H1 (cell line): ENCODE results near the gene OR2V2. TPM values are rescaled to one million over a fixed set of nuclear protein-coding genes. Genes with fewer than 3 reads are reported as not detected.

Experiments
- CTCF ChIA-PET: fragments of 300-600 bp; sonication (Branson Sonifier 250); formaldehyde crosslinking; loops from one replicate; lab custom pipeline; 2021; ENCODE audit not compliant: partially characterized antibody; lab: Charles Lee
- POLR2A ChIA-PET: fragments of 300-600 bp; sonication (Branson Sonifier 250); formaldehyde crosslinking; loops from one replicate; lab custom pipeline; 2021; ENCODE audit warnings: inconsistent platforms; ENCODE audit not compliant: partially characterized antibody; lab: Charles Lee
- DNase-seq, 2 experiments: peaks; one replicate each; pipeline versions ENCODE4 v3.0.0 to v3.0.0-alpha.2; 2010 to 2022; ENCODE audit warnings: low spot score in 2 of 2, low read depth in 1 of 2, mixed read lengths in 1 of 2
- FAIRE-seq: peaks from 2 replicates; lab custom pipeline; 2011; peaks lifted over from hg19 to GRCh38; lab: Jason Lieb, UNC
- H2AFZ ChIP-seq: 2 replicates; pipeline ENCODE4 v1.8.1; 2012; ENCODE audit warnings: low read length, inconsistent platforms
- H2AK5ac ChIP-seq: 2 replicates; pipeline ENCODE4 v1.6.1; 2013; ENCODE audit warnings: low read depth, low read length
- H2BK120ac ChIP-seq: replicated peaks from 2 replicates; pipeline ENCODE3; 2013; ENCODE audit warnings: low read depth, low read length, inconsistent platforms
- H2BK12ac ChIP-seq: 2 replicates; pipeline ENCODE4 v1.6.1; 2013; ENCODE audit warnings: low read depth, low read length
- H2BK15ac ChIP-seq: 2 replicates; pipeline ENCODE4 v1.6.1; 2013; ENCODE audit warnings: low read length
- H2BK20ac ChIP-seq: 2 replicates; pipeline ENCODE4 v1.6.1; 2013; ENCODE audit warnings: low read length
- H2BK5ac ChIP-seq: 2 replicates; pipeline ENCODE4 v1.6.1; 2013; ENCODE audit warnings: low read depth, low read length
- H3K14ac ChIP-seq: 2 replicates; pipeline ENCODE4 v1.6.1; 2013; ENCODE audit warnings: inconsistent platforms; ENCODE audit not compliant: insufficient read length
- H3K18ac ChIP-seq: 2 replicates; pipeline ENCODE4 v1.6.1; 2013; ENCODE audit warnings: low read length; ENCODE audit errors: extremely low read depth
- H3K23ac ChIP-seq: 2 replicates; pipeline ENCODE4 v1.6.1; 2013; ENCODE audit warnings: inconsistent platforms; ENCODE audit not compliant: insufficient read length
- H3K23me2 ChIP-seq: 2 replicates; pipeline ENCODE4 v1.6.1; 2013; ENCODE audit warnings: low read depth, low read length
- H3K27ac ChIP-seq: 2 replicates; pipeline ENCODE4 v1.6.1; 2011; ENCODE audit warnings: low read depth, low read length, inconsistent platforms
- H3K27me3 ChIP-seq, 4 experiments: replicated peaks in 1 of 4; 1 replicate in 1 of 4; 2 replicates in 3 of 4; pipeline versions ENCODE4 v1.6.1 to v1.8.1; 2011 to 2013; ENCODE audit warnings: low read length in 3 of 4, mild to moderate bottlenecking in 3 of 4, inconsistent platforms in 2 of 4, mixed read lengths in 2 of 4, moderate library complexity in 1 of 4; ENCODE audit not compliant: control insufficient read depth in 3 of 4, insufficient read depth in 3 of 4; ENCODE audit errors: extremely low read depth in 1 of 4
- H3K36me3 ChIP-seq, 4 experiments: 2 replicates each; pipeline versions ENCODE4 v1.6.1 to v1.8.1; 2011 to 2013; ENCODE audit warnings: mild to moderate bottlenecking in 4 of 4, low read length in 3 of 4, moderate library complexity in 2 of 4, control low read depth in 1 of 4, inconsistent platforms in 1 of 4; ENCODE audit not compliant: insufficient read depth in 4 of 4, control insufficient read depth in 2 of 4
- H3K4ac ChIP-seq: replicated peaks from 2 replicates; pipeline ENCODE3; 2013; ENCODE audit warnings: low read length, low read depth, mixed read lengths, inconsistent platforms; ENCODE audit not compliant: insufficient read length
- H3K4me1 ChIP-seq, 4 experiments: replicated peaks in 1 of 4; 1 replicate in 1 of 4; 2 replicates in 3 of 4; pipeline versions ENCODE4 v1.6.1 to v1.8.1; 2011 to 2013; ENCODE audit warnings: low read length in 3 of 4, inconsistent platforms in 2 of 4, mixed read lengths in 1 of 4; ENCODE audit not compliant: insufficient read depth in 4 of 4, control insufficient read depth in 3 of 4
- H3K4me2 ChIP-seq, 2 experiments: 2 replicates each; pipeline versions ENCODE4 v1.6.1 to v1.8.1; 2011 to 2013; ENCODE audit warnings: low read depth in 2 of 2, low read length in 2 of 2, control low read depth in 1 of 2, inconsistent platforms in 1 of 2, mild to moderate bottlenecking in 1 of 2; ENCODE audit not compliant: insufficient read depth in 1 of 2
- H3K4me3 ChIP-seq, 4 experiments: fragments of 200-600, 300-600 bp in 1 of 4; sonication (generic), shearing (Covaris generic), sonication (Bioruptor Twin) in 1 of 4; 2 replicates each; pipeline versions ENCODE4 v1.5.1 to v1.8.1; 2011 to 2016; ENCODE audit warnings: low read length in 4 of 4, low read depth in 3 of 4, control low read depth in 2 of 4, inconsistent platforms in 2 of 4, mild to moderate bottlenecking in 2 of 4, mixed read lengths in 1 of 4, moderate library complexity in 1 of 4; ENCODE audit not compliant: insufficient read depth in 2 of 4; ENCODE audit errors: extremely low read depth in 1 of 4
- H3K56ac ChIP-seq: replicated peaks from 2 replicates; pipeline ENCODE3; 2013; ENCODE audit warnings: low read depth, mild to moderate bottlenecking, mixed read lengths, low read length, inconsistent platforms; ENCODE audit not compliant: insufficient read length
- H3K79me1 ChIP-seq: 2 replicates; pipeline ENCODE4 v1.6.1; 2013; ENCODE audit warnings: low read depth, low read length, control low read depth
- H3K79me2 ChIP-seq, 2 experiments: 2 replicates each; pipeline versions ENCODE4 v1.6.1 to v1.8.1; 2012 to 2013; ENCODE audit warnings: low read length in 2 of 2, mild to moderate bottlenecking in 2 of 2, inconsistent platforms in 1 of 2; ENCODE audit not compliant: insufficient read depth in 2 of 2, control insufficient read depth in 1 of 2
- H3K9ac ChIP-seq, 4 experiments: replicated peaks in 1 of 4; 1 replicate in 1 of 4; 2 replicates in 3 of 4; pipeline versions ENCODE4 v1.6.1 to v1.8.1; 2011 to 2013; ENCODE audit warnings: low read depth in 3 of 4, low read length in 3 of 4, control low read depth in 2 of 4, mild to moderate bottlenecking in 2 of 4, moderate library complexity in 2 of 4, inconsistent platforms in 1 of 4; ENCODE audit errors: extremely low read depth in 1 of 4
- H3K9me3 ChIP-seq, 2 experiments: 2 replicates each; pipeline versions ENCODE4 v1.6.1 to v1.8.1; 2012 to 2013; ENCODE audit warnings: mild to moderate bottlenecking in 2 of 2, moderate library complexity in 2 of 2, control low read depth in 1 of 2, inconsistent platforms in 1 of 2, low read depth in 1 of 2, low read length in 1 of 2, mixed read lengths in 1 of 2; ENCODE audit not compliant: insufficient read depth in 2 of 2
- H4K20me1 ChIP-seq, 2 experiments: replicated peaks in 1 of 2; 2 replicates each; pipeline versions ENCODE3 to v1.8.1; 2011 to 2013; ENCODE audit warnings: inconsistent platforms in 2 of 2, low read length in 2 of 2, mild to moderate bottlenecking in 1 of 2; ENCODE audit not compliant: insufficient read depth in 2 of 2, control insufficient read depth in 1 of 2
- H4K5ac ChIP-seq: 2 replicates; pipeline ENCODE4 v1.6.1; 2013; ENCODE audit warnings: low read length, low read depth, mixed read lengths, inconsistent platforms; ENCODE audit not compliant: insufficient read length
- H4K8ac ChIP-seq: 2 replicates; pipeline ENCODE4 v1.8.0; 2013; ENCODE audit warnings: mild to moderate bottlenecking, moderate library complexity, low read length, inconsistent platforms; ENCODE audit not compliant: insufficient read depth; ENCODE audit errors: extremely low read depth
- H4K91ac ChIP-seq: replicated peaks from 2 replicates; pipeline ENCODE3; 2013; ENCODE audit warnings: low read length, mixed read lengths, inconsistent platforms; ENCODE audit not compliant: insufficient read length
- CEBPB ChIP-seq: IDR thresholded peaks from 2 replicates; pipeline ENCODE4 v1.6.1; 2012; ENCODE audit warnings: low read depth, low read length
- CTCF ChIP-seq, 3 experiments: IDR thresholded peaks; 1 replicate in 2 of 3; 2 replicates in 1 of 3; pipeline versions ENCODE4 v1.5.1 to v1.6.1; 2011; ENCODE audit warnings: low read length in 3 of 3, mild to moderate bottlenecking in 3 of 3, inconsistent platforms in 2 of 3, low read depth in 1 of 3, moderate library complexity in 1 of 3; ENCODE audit not compliant: insufficient read depth in 1 of 3; ENCODE audit errors: control extremely low read depth in 1 of 3
- POU5F1 ChIP-seq: IDR thresholded peaks from 2 replicates; pipeline ENCODE4 v1.6.1; 2011; ENCODE audit warnings: low read depth, mild to moderate bottlenecking, low read length, moderate library complexity
- RAD21 ChIP-seq, 2 experiments: IDR thresholded peaks in 1 of 2; conservative IDR thresholded peaks in 1 of 2; 2 replicates each; pipeline ENCODE4 v1.6.1; 2011; ENCODE audit warnings: low read depth in 2 of 2, low read length in 2 of 2, improper control_type of control experiment in 1 of 2, inconsistent platforms in 1 of 2, mild to moderate bottlenecking in 1 of 2, moderate library complexity in 1 of 2
- SUZ12 ChIP-seq: fragments of 200-600 bp; sonication (generic); IDR thresholded peaks from 2 replicates; pipeline ENCODE4 v1.6.1; 2012; ENCODE audit warnings: mild to moderate bottlenecking, inconsistent platforms, low read length, moderate library complexity, mixed read lengths
- WGBS, 2 experiments: shearing (Covaris generic) in 1 of 2; methylation state at CpG; one replicate each; pipeline versions ENCODE4 v1.1.6 to v1.1.7; 2013 to 2015; ENCODE audit warnings: low lambda C conversion rate in 2 of 2, mixed read lengths in 2 of 2, inconsistent platforms in 1 of 2, low coverage in 1 of 2, missing lambda C conversion rate in 1 of 2; ENCODE audit not compliant: insufficient replicate concordance in 2 of 2, insufficient coverage in 1 of 2, insufficient read length in 1 of 2; ENCODE audit errors: extremely low coverage in 1 of 2, missing lambda C conversion rate in 1 of 2; 5-methylcytosine and 5-hydroxymethylcytosine counted together
- polyA plus RNA-seq, 7 experiments: library from polyadenylated mRNA; depleted of rRNA in 3 of 7; stranded (reverse) in 5 of 7; unstranded in 2 of 7; fragments of >200 nt in 5 of 7; fragments of 200-250 nt in 2 of 7; gene quantifications; 1 replicate in 5 of 7; 2 replicates in 1 of 7; 4 replicates in 1 of 7; pipeline versions ENCODE4 v1.2.1 to v1.2.3, GENCODE V29; 2011 to 2013; ENCODE audit warnings: missing spikeins in 2 of 7, mixed read lengths in 2 of 7
- total RNA-seq: library from RNA; stranded (reverse); fragmentation: NEBNext Ultra II Directional; extraction: Animal tissue kit (Norgen Biotek cat#: 25700); gene quantifications from 2 replicates; pipeline ENCODE4 v1.2.1, GENCODE V29; 2021

The OR2V2 gene
- total and polyA plus RNA-seq, 2 of the 8 experiments (the other 6 are each of a cell fraction or from before 2014, with no cell fraction given): not detected

- Histone ChIP-seq H4K91ac (no peak overlapping the region), H3K9me3 (no peaks in the 10 kb centered on the region), H3K27ac (no peak overlapping the region), H4K20me1 (no peaks in the 10 kb centered on the region), H3K4me1 (peaks cover 0 to 3% (median 0%) of the 10 kb centered on the region in 4 experiments; a peak in 3 of 7 replicates), H3K14ac (no peak overlapping the region), H2BK120ac (no peak overlapping the region), H3K4me2 (peak overlapping the region; percentile 71 to 95), H2BK15ac (no peak overlapping the region), H3K79me2 (no peaks in the 10 kb centered on the region), H4K5ac (no peak overlapping the region), H2BK5ac (no peak overlapping the region), H3K79me1 (no peaks in the 10 kb centered on the region), H3K4ac (no peak overlapping the region), H3K56ac (no peak overlapping the region), H3K18ac (no peak overlapping the region), H3K9ac (no peak overlapping the region), H2BK12ac (no peak overlapping the region), H3K36me3 (no peaks in the 10 kb centered on the region), H3K27me3 (peaks cover 6 to 34% (median 24%) of the 10 kb centered on the region in 4 experiments; a peak in 6 of 7 replicates), H3K23ac (no peak overlapping the region), H2AFZ (no peak overlapping the region), H3K4me3 (peak overlapping the region; percentile 47 to 73 (median 61); a peak in 7 of 8 replicates), H2BK20ac (no peak overlapping the region), H4K8ac (no peak overlapping the region), H2AK5ac (no peak overlapping the region), H3K23me2 (peaks cover 20% of the 10 kb centered on the region)
- peak; percentile 72 to 96 for DNase-seq
- TF ChIP-seq CEBPB (peak; percentile 57; the same call in 1 of the 2 replicates), SUZ12 (no peak), RAD21 (IDR thresholded peaks at IDR 0.05 in 1 of 2, conservative IDR thresholded peaks at IDR 0.05 in 1 of 2; ENCODE audit: low read depth in 2 of 2, low read length in 2 of 2) (peak; percentile 51 to 65), CTCF (IDR thresholded peaks at IDR 0.05; ENCODE audit: control extremely low read depth in 1 of 3, insufficient read depth in 1 of 3, low read depth in 1 of 3, low read length in 3 of 3) (peak; percentile 64 to 69 (median 68)), POU5F1 (no peak)
- no peak for FAIRE-seq
- POLR2A ChIA-PET: interaction anchor here (0.9 to 1.8 kb wide), 4 partner anchors 17 to 56 kb away, joined by 4 to 6 read pairs (median 5); partner anchors contain the start of gene TRIM41
- WGBS, 2 experiments: 16% methylated on average over 11 of the region's 11 CpGs; no CpG with 5 or more reads in 1 of the 2 experiments
- CTCF ChIA-PET: interaction anchor here (0.6 to 2.1 kb wide), 20 partner anchors 8 to 376 kb away, joined by 3 to 26 read pairs (median 4); no protein-coding TSS in a partner anchor
Measured at GRCh38 chr5:181167814-181168488, 20.6 kb downstream of the OR2V2 start.
